ENCODE results near the gene ANKLE2.
"Not testable (repeated sequence)": the region's sequence is repeated elsewhere in the genome, so short reads cannot be mapped to it uniquely, and the experiment has no call there.

ANKLE2 gene

GRCh38 chr12:132776816-132777568 is 15.4 kb upstream of the ANKLE2 start:
- DNase-seq, result no peak

- not testable (repeated sequence) for DNase-seq
These were observed 14.6 kb upstream of the ANKLE2 start for GRCh38 chr12:132776230-132776625.

GRCh38 chr12:132775502-132776229 is 14.0 kb upstream of the ANKLE2 start:
- no peak for DNase-seq

- DNase-seq, result no peak
These were observed 13.1 kb upstream of the ANKLE2 start for GRCh38 chr12:132774646-132775275.

GRCh38 chr12:132774159-132774558 is 12.5 kb upstream of the ANKLE2 start:
- no peak for DNase-seq

- DNase-seq, result no peak
These were observed 11.7 kb upstream of the ANKLE2 start for GRCh38 chr12:132773077-132773955.

GRCh38 chr12:132772606-132773005 is 11.0 kb upstream of the ANKLE2 start:
- no peak for DNase-seq

- DNase-seq, result peak; percentile 48
These were observed 9.7 kb upstream of the ANKLE2 start for GRCh38 chr12:132771126-132771838.

GRCh38 chr12:132766380-132767085 is 4.9 kb upstream of the ANKLE2 start:
- no peak for DNase-seq

GRCh38 chr12:132765361-132765760 is 3.7 kb upstream of the ANKLE2 start:
- no peak for DNase-seq

- DNase-seq, result no peak
These were observed 2.6 kb upstream of the ANKLE2 start for GRCh38 chr12:132764231-132764630.

GRCh38 chr12:132761921-132762583 is 420 bp upstream of the ANKLE2 start:
- peak; percentile 90 for DNase-seq

GRCh38 chr12:132759359-132759758 is 2.3 kb downstream of the ANKLE2 start:
- DNase-seq, result no peak

GRCh38 chr12:132758825-132759224 is 2.8 kb downstream of the ANKLE2 start:
- DNase-seq, result not testable (repeated sequence)

- no peak for DNase-seq
These were observed 7.3 kb downstream of the ANKLE2 start for GRCh38 chr12:132754160-132754932.

- not testable (repeated sequence) for DNase-seq
These were observed 8.0 kb downstream of the ANKLE2 start for GRCh38 chr12:132753670-132754069.

- DNase-seq, result no peak
These were observed 13.3 kb downstream of the ANKLE2 start for GRCh38 chr12:132748319-132748718.

- DNase-seq, result no peak
These were observed 13.7 kb downstream of the ANKLE2 start for GRCh38 chr12:132747896-132748295.

- DNase-seq, result no peak
These were observed 14.2 kb downstream of the ANKLE2 start for GRCh38 chr12:132747395-132747794.

GRCh38 chr12:132746613-132747012 is 15.0 kb downstream of the ANKLE2 start:
- no peak for DNase-seq
